Liver (tissue), 9 donors: ENCODE results near the gene CHRNA3. TPM values are rescaled to one million over a fixed set of nuclear protein-coding genes. Genes with fewer than 3 reads are reported as not detected.

Source experiments
- DNase-seq: peaks from one replicate; pipeline ENCODE4 v3.0.0-alpha.2; 2017; ENCODE audit warnings: low spot score
- H3K27ac ChIP-seq, 2 donors: one replicate each; pipeline ENCODE4 v1.7.0; 2013; ENCODE audit warnings: inconsistent platforms in 2 of 2, low read length in 2 of 2, control low read depth in 1 of 2, low read depth in 1 of 2, mild to moderate bottlenecking in 1 of 2
- H3K27me3 ChIP-seq, 4 donors: one replicate each; pipeline versions ENCODE4 v1.6.1 to v1.7.0; 2013; ENCODE audit warnings: low read length in 3 of 4, inconsistent platforms in 1 of 4, mild to moderate bottlenecking in 1 of 4, moderate library complexity in 1 of 4; ENCODE audit not compliant: control insufficient read depth in 4 of 4, insufficient read depth in 4 of 4
- H3K36me3 ChIP-seq, 4 donors: one replicate each; pipeline versions ENCODE4 v1.6.1 to v1.7.0; 2013; ENCODE audit warnings: low read length in 3 of 4, mild to moderate bottlenecking in 3 of 4, low read depth in 1 of 4, moderate library complexity in 1 of 4; ENCODE audit not compliant: control insufficient read depth in 4 of 4, insufficient read depth in 3 of 4
- H3K4me1 ChIP-seq, 4 donors: one replicate each; pipeline versions ENCODE4 v1.6.1 to v1.7.0; 2013; ENCODE audit warnings: low read length in 3 of 4, mild to moderate bottlenecking in 3 of 4, moderate library complexity in 1 of 4; ENCODE audit not compliant: control insufficient read depth in 4 of 4, insufficient read depth in 4 of 4
- H3K4me3 ChIP-seq, 3 donors: one replicate each; pipeline versions ENCODE4 v1.6.1 to v1.7.0; 2013; ENCODE audit warnings: low read length in 3 of 3, control low read depth in 1 of 3, low read depth in 1 of 3, mild to moderate bottlenecking in 1 of 3
- H3K9ac ChIP-seq, 2 donors: one replicate each; pipeline ENCODE4 v1.7.0; 2013; ENCODE audit warnings: low read length in 2 of 2, mild to moderate bottlenecking in 2 of 2, moderate library complexity in 2 of 2, control low read depth in 1 of 2, low read depth in 1 of 2
- H3K9me3 ChIP-seq, 4 donors: one replicate each; pipeline versions ENCODE4 v1.6.1 to v1.7.0; 2013; ENCODE audit warnings: low read length in 3 of 4; ENCODE audit not compliant: control insufficient read depth in 4 of 4
- ATF3 ChIP-seq: IDR thresholded peaks from 2 replicates; pipeline ENCODE4 v1.6.1; 2016; ENCODE audit warnings: antibody characterized with exemption
- CTCF ChIP-seq: fragments of 150-350 bp; IDR thresholded peaks from 2 replicates; pipeline ENCODE4 v1.5.1; 2017; ENCODE audit warnings: improper control_type of control experiment, low read depth, low read length; ENCODE audit not compliant: missing input control
- EGR1 ChIP-seq, 2 donors: IDR thresholded peaks; 2 replicates each; pipeline ENCODE4 v1.6.1; 2016 to 2018; ENCODE audit warnings: antibody characterized with exemption in 2 of 2, low read depth in 2 of 2
- FOXA1 ChIP-seq: IDR thresholded peaks from 2 replicates; pipeline ENCODE4 v1.6.1; 2016; ENCODE audit warnings: antibody characterized with exemption
- FOXA2 ChIP-seq: IDR thresholded peaks from 2 replicates; pipeline ENCODE4 v1.6.1; 2016; ENCODE audit warnings: antibody characterized with exemption
- GABPA ChIP-seq, 2 donors: IDR thresholded peaks in 1 of 2; conservative IDR thresholded peaks in 1 of 2; 2 replicates each; pipeline ENCODE4 v1.6.1; 2016; ENCODE audit warnings: antibody characterized with exemption in 2 of 2, mild to moderate bottlenecking in 1 of 2, moderate library complexity in 1 of 2
- HNF4A ChIP-seq, 2 donors: conservative IDR thresholded peaks; 2 replicates each; pipeline ENCODE4 v1.6.1; 2016; ENCODE audit warnings: antibody characterized with exemption in 2 of 2, mild to moderate bottlenecking in 2 of 2
- HNF4G ChIP-seq: IDR thresholded peaks from 2 replicates; pipeline ENCODE4 v1.6.1; 2016; ENCODE audit warnings: antibody characterized with exemption
- JUND ChIP-seq, 2 donors: IDR thresholded peaks; 2 replicates each; pipeline ENCODE4 v1.6.1; 2016; ENCODE audit warnings: antibody characterized with exemption in 2 of 2
- MAX ChIP-seq: IDR thresholded peaks from 2 replicates; pipeline ENCODE4 v1.6.1; 2016; ENCODE audit warnings: antibody characterized with exemption
- NR2F2 ChIP-seq: IDR thresholded peaks from 2 replicates; pipeline ENCODE4 v1.6.1; 2016; ENCODE audit warnings: antibody characterized with exemption
- RAD21 ChIP-seq, 2 donors: IDR thresholded peaks; 2 replicates each; pipeline ENCODE4 v1.6.1; 2016; ENCODE audit warnings: antibody characterized with exemption in 2 of 2, mild to moderate bottlenecking in 2 of 2
- REST ChIP-seq: IDR thresholded peaks from 2 replicates; pipeline ENCODE4 v1.6.1; 2016; ENCODE audit warnings: antibody characterized with exemption, mild to moderate bottlenecking
- RXRA ChIP-seq, 2 donors: IDR thresholded peaks; 2 replicates each; pipeline ENCODE4 v1.6.1; 2017 to 2018; ENCODE audit warnings: antibody characterized with exemption in 2 of 2, mild to moderate bottlenecking in 1 of 2
- SP1 ChIP-seq: IDR thresholded peaks from 2 replicates; pipeline ENCODE4 v1.6.1; 2018; ENCODE audit warnings: antibody characterized with exemption, mild to moderate bottlenecking
- TAF1 ChIP-seq: conservative IDR thresholded peaks from 2 replicates; pipeline ENCODE4 v1.6.1; 2016; ENCODE audit warnings: antibody characterized with exemption, mild to moderate bottlenecking
- YY1 ChIP-seq: IDR thresholded peaks from 2 replicates; pipeline ENCODE4 v1.6.1; 2016; ENCODE audit warnings: antibody characterized with exemption, mild to moderate bottlenecking
- ZBTB33 ChIP-seq: IDR thresholded peaks from 2 replicates; pipeline ENCODE4 v1.6.1; 2016; ENCODE audit warnings: antibody characterized with exemption
- WGBS: extraction: QIAGEN DNeasy Blood & Tissue Kit; methylation state at CpG from one replicate; pipeline ENCODE4 v1.1.7; 2013; 5-methylcytosine and 5-hydroxymethylcytosine counted together
- polyA plus RNA-seq, 2 donors: library from polyadenylated mRNA; stranded (reverse) in 1 of 2; unstranded in 1 of 2; fragments of 200-250 nt in 1 of 2; fragments of >200 nt in 1 of 2; fragmentation: Nextera tagmentation in 1 of 2; extraction: Ambion mirVana in 1 of 2; gene quantifications; one replicate each; pipeline versions ENCODE4 v1.2.1 to v1.2.3, GENCODE V29; 2013 to 2015
- total RNA-seq, 2 donors: library from RNA; depleted of rRNA; stranded (reverse); fragments of >200 nt; gene quantifications; one replicate each; pipeline ENCODE4 v1.2.3, GENCODE V29; 2014
- donor health status: healthy.
- donor health status: healthy.
- donor health status: healthy.
- donor health status: healthy.
- donor health status: healthy.

The CHRNA3 gene
- total and polyA plus RNA-seq, 4 donors = not detected

- Histone ChIP-seq H3K9me3 (no peaks in the 10 kb centered on the region), H3K27ac (no peak overlapping the region), H3K4me1 (peaks cover 3 to 8% (median 7%) of the 10 kb centered on the region in 4 donors), H3K9ac (no peak overlapping the region), H3K36me3 (no peaks in the 10 kb centered on the region), H3K27me3 (peaks cover 0 to 2% (median 0%) of the 10 kb centered on the region in 4 donors), H3K4me3 (no peak overlapping the region)
- TF ChIP-seq HNF4A (conservative IDR thresholded peaks at IDR 0.05) (no peak), GABPA (IDR thresholded peaks at IDR 0.05 in 1 of 2, conservative IDR thresholded peaks at IDR 0.05 in 1 of 2) (no peak), NR2F2 (no peak), FOXA2 (no peak), MAX (no peak), FOXA1 (no peak), REST (no peak), TAF1 (no peak), ATF3 (no peak), JUND (IDR thresholded peaks at IDR 0.05) (no peak), RXRA (IDR thresholded peaks at IDR 0.05) (no peak), EGR1 (IDR thresholded peaks at IDR 0.05; ENCODE audit: low read depth in 2 of 2) (no peak), SP1 (no peak), ZBTB33 (no peak), RAD21 (IDR thresholded peaks at IDR 0.05) (no peak), CTCF (no peak), YY1 (no peak), HNF4G (no peak)
- WGBS = 78% methylated on average over 4 of the region's 4 CpGs
- DNase-seq = no peak
These were observed 53.3 kb downstream of the CHRNA3 start for GRCh38 chr15:78567531-78567930.
